Measurements from ENCODE around the gene AGPAT4.

- TF ChIP-seq, protein P1, sequence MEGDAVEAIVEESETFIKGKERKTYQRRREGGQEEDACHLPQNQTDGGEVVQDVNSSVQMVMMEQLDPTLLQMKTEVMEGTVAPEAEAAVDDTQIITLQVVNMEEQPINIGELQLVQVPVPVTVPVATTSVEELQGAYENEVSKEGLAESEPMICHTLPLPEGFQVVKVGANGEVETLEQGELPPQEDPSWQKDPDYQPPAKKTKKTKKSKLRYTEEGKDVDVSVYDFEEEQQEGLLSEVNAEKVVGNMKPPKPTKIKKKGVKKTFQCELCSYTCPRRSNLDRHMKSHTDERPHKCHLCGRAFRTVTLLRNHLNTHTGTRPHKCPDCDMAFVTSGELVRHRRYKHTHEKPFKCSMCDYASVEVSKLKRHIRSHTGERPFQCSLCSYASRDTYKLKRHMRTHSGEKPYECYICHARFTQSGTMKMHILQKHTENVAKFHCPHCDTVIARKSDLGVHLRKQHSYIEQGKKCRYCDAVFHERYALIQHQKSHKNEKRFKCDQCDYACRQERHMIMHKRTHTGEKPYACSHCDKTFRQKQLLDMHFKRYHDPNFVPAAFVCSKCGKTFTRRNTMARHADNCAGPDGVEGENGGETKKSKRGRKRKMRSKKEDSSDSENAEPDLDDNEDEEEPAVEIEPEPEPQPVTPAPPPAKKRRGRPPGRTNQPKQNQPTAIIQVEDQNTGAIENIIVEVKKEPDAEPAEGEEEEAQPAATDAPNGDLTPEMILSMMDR (IDR thresholded peaks at IDR 0.05) = no peak
- TF ChIP-seq POLR2A (IDR thresholded peaks at IDR 0.05) (no peak), POLR2AphosphoS5 (IDR thresholded peaks at IDR 0.05) (no peak), EP300 (IDR thresholded peaks at IDR 0.05) (no peak)
Measured at GRCh38 chr6:161299726-161300125, 25.9 kb upstream of the AGPAT4 start.
